ENCODE data around the gene C20orf173. TPM values are rescaled to one million over a fixed set of nuclear protein-coding genes. Genes with fewer than 3 reads are reported as not detected.

C20orf173 gene
- total and polyA plus RNA-seq, 2 of the 13 experiments (the other 11 are each of a cell fraction or from before 2014, with no cell fraction given) = not detected

GRCh38 chr20:35547329-35547728, 17.9 kb upstream of the C20orf173 start (continued):
- TF ChIP-seq ZNF687 (CRISPR knock-in tag; IDR thresholded peaks at IDR 0.05) = 0 out of 2 replicates have a peak, but pooled peaks have one; percentile 20
- TF ChIP-seq ZNF230 (CRISPR knock-in tag; IDR thresholded peaks at IDR 0.05) = no peak
- TF ChIP-seq ELF3 (CRISPR knock-in tag; IDR thresholded peaks at IDR 0.05) = no peak
- peak; percentile 19; the same call in 1 of the 2 replicates for TF ChIP-seq ZBTB33 (CRISPR knock-in tag; IDR thresholded peaks at IDR 0.05)

- BruUV-seq (replicated peaks) = no TSS peak
- peaks cover 17% of the 10 kb centered on the region for H3K4me1 ChIP-seq (ENCODE audit: insufficient read depth, low read length)
- in situ Hi-C loops (cut with HindIII; ENCODE audit: extremely low pct_ligation_motif_present, low pct_unique_long_range_greater_than_20kb) = no loop called here
- no peak for FAIRE-seq
- peaks cover 11% of the 10 kb centered on the region for H3K79me2 ChIP-seq (ENCODE audit: insufficient read depth, low read length)
- ATAC-seq = no peak
- WGBS (ENCODE audit: low lambda C conversion rate) = 78% methylated on average over 1 of the region's 1 CpG
- H3K4me2 ChIP-seq (ENCODE audit: low read depth, low read length) = no peak overlapping the region
- no peak for DNase-seq (ENCODE audit: low spot score)
- no peak overlapping the region for H2AFZ ChIP-seq (ENCODE audit: low read length)
- POLR2A ChIA-PET = no interaction called here
- intact Hi-C loops (cut with micrococcal nuclease; ENCODE audit: unreplicated experiment) = no loop called here
- H3K4me3 ChIP-seq (replicated peaks in 1 of 3; ENCODE audit: insufficient read depth in 1 of 3, low read depth in 2 of 3, low read length in 3 of 3) = no peak overlapping the region
- no peak overlapping the region for H3K9ac ChIP-seq (ENCODE audit: insufficient read depth, low read depth, low read length)
- CTCF ChIA-PET (ENCODE audit: low intra/inter-chr PET ratio, low total read pairs) = no interaction called here
- H3K27ac ChIP-seq (ENCODE audit: extremely low read length, insufficient read depth, low read length) = no peak overlapping the region
- H3K9me3 ChIP-seq (ENCODE audit: low read length) = no peaks in the 10 kb centered on the region
- TF ChIP-seq MAFK (conservative IDR thresholded peaks at IDR 0.05 in 1 of 2, IDR thresholded peaks at IDR 0.05 in 1 of 2; ENCODE audit: low read length in 2 of 2) (no peak), SAFB2 (CRISPR knock-in tag; IDR thresholded peaks at IDR 0.05; ENCODE audit: borderline replicate concordance, low read depth) (no peak), ZNF543 (CRISPR knock-in tag; IDR thresholded peaks at IDR 0.05) (no peak), FOXA1 (IDR thresholded peaks at IDR 0.05) (0 out of 2 replicates have a peak, but pooled peaks have one; percentile 4), FOXA1 (CRISPR knock-in tag; IDR thresholded peaks at IDR 0.05) (no peak), ZNF282 (IDR thresholded peaks at IDR 0.05; ENCODE audit: partially characterized antibody) (no peak)
- H3K27me3 ChIP-seq (ENCODE audit: control insufficient read depth in 1 of 2, insufficient read depth in 2 of 2, low read length in 2 of 2) = no peaks in the 10 kb centered on the region
- H3K36me3 ChIP-seq (replicated peaks in 1 of 2; ENCODE audit: control insufficient read depth in 1 of 2, insufficient read depth in 2 of 2, low read length in 2 of 2) = peaks cover 28 to 52% of the 10 kb centered on the region in 2 experiments
- H4K20me1 ChIP-seq (ENCODE audit: insufficient read depth, low read length) = no peaks in the 10 kb centered on the region
Measured at GRCh38 chr20:35546127-35546526, 16.7 kb upstream of the C20orf173 start.
